ENCODE measurements around the gene SULF2.

SULF2 gene

DNA sequence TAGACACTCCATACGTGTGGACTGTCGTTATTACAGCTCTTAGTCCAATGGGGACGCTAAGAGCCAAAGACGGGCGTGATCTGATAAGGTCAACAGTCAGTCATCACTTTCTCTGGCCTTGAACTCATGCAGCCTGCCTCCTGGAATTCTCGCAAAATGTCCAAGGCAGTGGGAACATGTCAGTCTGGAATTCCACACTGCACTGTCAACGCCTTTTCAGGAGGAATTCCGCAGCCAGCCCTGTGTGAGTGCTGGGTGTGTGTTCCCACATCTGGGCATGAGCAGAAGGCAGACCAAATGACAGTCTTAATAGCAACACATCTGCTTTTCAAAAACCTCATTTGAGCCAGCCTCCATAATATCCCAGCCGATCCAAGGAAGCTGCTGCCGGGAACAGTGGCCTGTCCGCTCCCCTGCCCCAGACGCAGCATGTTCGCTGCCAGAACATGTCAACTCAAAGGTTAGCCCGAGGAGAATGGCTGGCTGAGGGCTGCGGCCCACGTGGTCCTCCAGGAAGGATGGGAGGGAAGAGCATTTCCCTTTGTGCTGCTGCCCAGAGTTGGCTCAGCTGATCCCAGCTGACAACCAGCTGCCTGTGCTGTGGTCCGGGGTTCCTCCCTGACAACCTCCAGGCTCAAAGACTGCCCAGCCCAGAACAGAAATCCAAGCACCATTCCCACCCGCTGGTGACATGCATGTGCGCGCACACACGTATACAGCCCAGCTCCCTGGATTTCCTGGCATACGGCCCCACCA is 103.1 kb downstream of the SULF2 start:
- H3K4me3 ChIP-seq (ENCODE audit: low read length), result no peak overlapping the region
- TF ChIP-seq ZNF274 (IDR thresholded peaks at IDR 0.05; ENCODE audit: low read depth, low read length), result no peak

DNA sequence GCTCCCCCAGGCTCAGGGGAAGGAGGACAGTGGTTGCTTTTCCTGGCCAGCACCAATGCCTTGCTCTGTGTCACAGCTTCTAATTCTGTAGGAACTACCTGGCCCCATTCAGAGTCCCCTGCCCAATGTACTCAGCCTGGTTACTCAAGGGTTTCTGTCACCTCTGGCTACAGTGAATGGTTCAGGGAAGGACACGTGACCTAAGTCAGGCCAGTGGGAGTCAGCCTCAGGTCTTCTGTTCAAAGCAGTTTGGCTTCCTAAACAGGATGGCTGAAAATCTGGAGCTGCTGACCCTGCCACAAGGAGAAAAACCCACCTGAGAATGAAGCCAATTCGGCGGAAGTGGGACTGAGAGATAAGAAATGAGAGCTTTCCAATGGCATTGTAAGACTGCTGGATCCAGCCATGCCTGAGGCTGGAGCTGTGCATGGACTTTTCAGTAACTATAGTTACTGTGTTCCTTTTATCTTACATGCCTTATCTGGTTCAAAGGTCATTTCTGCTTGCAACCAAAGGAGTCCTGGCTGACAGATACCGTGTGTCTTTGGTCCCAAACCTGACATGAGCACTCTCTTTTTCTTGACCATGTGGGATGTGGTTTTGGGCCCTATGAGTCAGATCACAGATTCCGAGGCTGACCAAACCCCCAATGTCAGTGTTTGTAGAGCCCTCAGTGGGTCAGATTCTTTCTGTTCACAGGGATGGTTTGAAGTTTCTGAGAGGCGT is 104.3 kb downstream of the SULF2 start:
- H3K4me3 ChIP-seq (ENCODE audit: low read length), result no peak overlapping the region
- no peak for TF ChIP-seq ZNF274 (IDR thresholded peaks at IDR 0.05; ENCODE audit: low read depth, low read length)

DNA sequence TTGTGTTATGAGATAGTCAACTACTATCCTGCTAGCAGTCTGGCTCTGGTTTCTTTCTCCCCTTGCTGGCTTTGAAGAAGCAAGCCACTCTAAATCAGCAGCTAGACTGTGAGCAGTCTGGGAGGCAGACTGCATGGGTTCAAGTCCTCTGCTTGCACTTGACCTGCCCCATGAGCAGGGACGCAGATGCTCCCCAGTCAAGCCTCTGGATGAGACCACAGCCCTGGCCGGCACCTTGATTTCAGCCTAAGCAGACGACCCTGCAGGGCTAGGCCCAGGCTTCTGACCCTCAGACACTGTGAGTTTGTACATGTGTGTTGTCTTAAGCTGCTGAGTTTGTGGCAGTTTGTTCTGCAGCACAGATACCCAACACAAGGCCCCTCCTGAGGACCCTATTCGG is 105.8 kb downstream of the SULF2 start:
- H3K4me3 ChIP-seq (ENCODE audit: low read length), result no peak overlapping the region
- TF ChIP-seq ZNF274 (IDR thresholded peaks at IDR 0.05; ENCODE audit: low read depth, low read length), result no peak

DNA sequence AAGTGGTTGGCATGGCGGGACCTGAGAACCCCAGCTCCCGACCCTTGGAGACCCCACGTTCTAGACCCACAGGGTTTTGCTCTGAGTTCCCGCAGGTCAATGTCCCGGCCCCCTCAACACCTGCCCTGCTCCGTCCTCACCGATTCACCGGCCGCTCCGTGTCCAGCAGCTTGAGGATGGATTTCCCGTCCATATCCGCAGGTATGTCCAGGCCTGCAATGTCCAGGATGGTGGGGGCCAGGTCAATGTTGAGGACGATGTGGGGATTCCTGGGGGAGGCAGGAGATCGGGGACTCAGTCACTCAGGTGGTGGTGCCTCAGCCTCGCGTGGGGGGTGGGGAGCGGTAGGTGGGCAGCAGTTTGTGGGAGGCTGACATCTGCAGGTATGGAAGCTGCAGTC is 106.7 kb downstream of the SULF2 start:
- no peak for TF ChIP-seq ZNF274 (IDR thresholded peaks at IDR 0.05; ENCODE audit: low read depth, low read length)
- no peak overlapping the region for H3K4me3 ChIP-seq (ENCODE audit: low read length)

DNA sequence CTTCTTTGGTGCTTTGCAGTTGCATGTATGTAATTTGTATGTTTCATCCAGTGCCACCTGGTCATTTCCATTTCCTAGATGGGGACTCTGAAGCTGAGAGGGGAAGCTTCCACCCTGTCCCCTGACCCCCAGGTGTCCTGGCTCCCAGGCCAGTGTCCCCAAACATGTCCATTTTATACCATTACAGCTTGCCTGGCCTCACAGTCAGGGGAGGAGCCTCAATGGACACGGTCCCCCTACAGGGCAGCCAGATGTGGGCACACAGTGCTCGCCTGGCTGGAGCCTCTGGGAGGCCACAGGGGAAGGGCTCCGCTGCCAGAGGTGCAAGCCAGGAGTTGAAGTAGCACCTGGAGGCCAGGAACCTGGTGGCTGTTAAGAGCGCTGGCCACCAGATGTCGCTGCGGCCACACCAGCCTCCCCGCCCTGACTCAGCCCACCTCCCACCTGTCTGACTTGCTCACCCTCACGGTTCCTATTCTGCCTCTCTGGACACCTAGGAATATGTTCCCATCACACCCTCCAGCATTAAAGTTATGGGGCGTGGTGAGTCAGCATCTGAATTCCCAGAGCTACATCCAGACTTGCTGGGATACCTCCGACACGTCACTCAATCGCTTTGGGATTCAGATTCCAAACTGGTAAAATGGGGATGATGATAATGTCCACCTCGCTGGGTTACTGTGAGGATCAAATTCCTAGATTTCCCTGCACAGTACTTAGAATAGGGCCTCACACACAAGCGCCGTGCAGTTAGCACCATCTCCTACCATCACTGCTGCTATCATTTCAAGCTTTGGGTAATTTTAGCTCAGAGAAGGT is 107.4 kb downstream of the SULF2 start:
- H3K4me3 ChIP-seq (ENCODE audit: low read length), result no peak overlapping the region
- no peak for TF ChIP-seq ZNF274 (IDR thresholded peaks at IDR 0.05; ENCODE audit: low read depth, low read length)

DNA sequence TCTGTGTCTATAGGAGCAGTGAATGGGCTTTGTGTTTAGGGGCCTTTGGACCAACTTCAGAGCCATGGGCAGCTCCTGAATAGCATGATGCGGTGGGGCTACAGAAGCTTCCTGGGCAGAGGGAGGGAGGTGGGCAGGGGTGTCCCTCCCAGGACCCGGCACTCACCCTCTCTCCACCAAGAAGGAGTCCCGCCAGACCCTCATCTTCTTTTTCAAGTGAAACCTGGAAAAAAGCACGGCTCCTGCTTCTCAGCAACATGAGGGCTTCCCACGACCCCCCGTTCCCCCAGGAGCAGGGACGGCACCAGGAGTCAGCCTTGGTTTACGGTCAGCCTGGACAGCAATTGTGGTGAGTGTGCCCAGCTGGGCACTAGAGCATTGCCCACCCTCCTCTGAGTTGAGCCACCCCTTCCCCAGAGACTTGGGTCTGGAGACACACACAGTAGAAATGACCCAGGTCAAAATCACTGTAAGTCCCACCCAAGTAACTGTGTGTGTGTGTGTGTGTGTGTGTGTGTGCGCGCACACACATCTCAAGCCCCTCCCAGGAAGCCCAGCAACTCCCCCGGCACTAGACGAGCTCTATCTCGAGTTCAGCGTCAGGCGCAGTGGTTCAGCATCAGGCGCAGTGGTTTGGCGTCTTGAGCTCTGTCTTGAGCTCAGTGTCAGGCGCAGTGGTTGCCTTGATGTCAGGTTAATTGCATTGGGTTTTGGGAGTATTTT is 108.2 kb downstream of the SULF2 start:
- TF ChIP-seq ZNF274 (IDR thresholded peaks at IDR 0.05; ENCODE audit: low read depth, low read length), result no peak
- H3K4me3 ChIP-seq (ENCODE audit: low read length), result no peak overlapping the region

DNA sequence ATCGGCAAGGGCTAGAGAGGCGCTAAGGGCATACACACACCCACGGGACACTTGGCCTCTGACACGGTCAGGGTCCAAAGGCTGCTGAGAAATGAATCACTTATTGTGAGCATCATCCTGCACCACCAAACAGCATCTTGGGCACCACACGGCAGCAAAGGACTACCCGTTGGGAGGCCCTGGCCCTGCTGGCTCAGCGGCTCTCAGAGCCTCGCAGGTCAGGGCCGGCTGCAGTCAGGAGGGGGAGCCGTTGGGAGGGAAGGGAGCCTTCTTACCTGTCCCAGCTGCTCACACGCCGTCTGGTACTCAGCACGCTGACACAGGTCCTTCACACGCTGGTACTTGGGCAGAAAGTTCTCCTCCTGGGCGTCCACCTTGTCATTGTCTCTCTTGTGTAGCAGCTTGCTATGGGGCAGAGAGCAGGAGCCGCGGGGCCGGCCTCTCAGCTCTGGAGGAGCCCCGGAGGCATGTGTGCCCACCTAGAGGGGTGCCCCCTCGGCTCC is 109.0 kb downstream of the SULF2 start:
- H3K4me3 ChIP-seq (ENCODE audit: low read length), result no peak overlapping the region
- no peak for TF ChIP-seq ZNF274 (IDR thresholded peaks at IDR 0.05; ENCODE audit: low read depth, low read length)

DNA sequence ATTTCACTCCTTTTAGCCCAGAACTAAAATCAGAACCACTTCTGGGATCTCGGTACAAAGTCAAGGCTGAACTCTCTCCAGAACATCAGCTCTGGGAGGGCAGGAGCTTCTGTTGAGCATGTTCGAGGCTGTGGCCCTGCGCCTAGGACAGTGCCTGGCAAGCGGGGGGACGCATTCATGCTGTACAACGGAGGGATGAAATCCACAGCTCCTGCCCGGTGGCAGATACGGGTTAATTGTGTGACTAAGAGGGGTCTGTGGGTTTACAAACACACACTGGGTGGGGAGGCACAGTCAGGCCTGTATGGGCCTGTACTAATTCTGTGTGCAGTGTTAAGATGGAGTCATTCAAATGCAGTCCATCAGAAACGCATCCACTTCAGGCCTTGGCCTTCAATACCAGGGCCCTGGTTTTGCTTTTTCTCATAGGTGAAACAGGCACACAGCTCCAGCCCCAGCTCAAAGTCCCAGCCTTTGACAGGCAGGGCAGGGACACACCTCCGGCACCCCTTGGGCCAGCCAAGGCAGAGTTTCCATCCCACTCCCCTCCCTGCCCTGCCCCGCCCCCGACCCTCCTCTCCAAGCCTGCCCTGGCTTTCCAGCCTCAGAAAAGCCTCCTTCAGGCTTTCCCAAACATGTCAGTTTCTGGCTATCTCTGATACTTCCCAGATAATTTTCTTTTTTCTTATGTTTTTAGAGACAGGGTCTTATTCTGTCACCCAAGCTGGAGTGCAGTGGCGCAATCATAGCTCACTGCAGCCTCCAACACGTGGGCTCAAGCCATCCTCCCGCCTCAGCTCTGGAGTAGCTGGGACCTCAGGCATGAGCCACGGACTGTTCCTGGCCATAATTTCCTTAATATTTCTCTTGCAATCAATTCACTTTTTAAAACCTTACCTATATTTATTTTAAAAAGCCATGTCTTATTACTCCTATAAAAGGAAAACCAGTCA is 109.8 kb downstream of the SULF2 start:
- H3K4me3 ChIP-seq (ENCODE audit: low read length), result no peak overlapping the region
- no peak for TF ChIP-seq ZNF274 (IDR thresholded peaks at IDR 0.05; ENCODE audit: low read depth, low read length)

DNA sequence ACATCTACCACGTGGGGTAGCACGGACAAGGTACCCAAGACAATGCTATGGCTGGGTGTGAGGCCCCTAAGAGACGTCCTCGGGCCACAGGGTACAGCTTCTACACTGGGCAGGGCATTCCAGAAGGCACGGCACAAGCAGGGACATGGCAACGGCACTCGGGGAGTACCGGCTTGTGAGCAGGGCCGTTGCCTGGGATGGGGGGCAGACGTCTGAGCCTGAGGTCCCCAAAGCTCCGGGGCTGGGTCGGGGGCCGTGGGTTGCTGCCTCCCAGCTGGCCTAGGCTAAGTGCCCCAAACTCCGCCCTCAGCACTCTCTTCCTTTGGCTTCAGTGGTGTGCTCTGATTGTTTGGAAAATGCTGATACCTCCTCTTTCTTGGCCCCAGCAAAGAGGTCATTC is 110.6 kb downstream of the SULF2 start:
- no peak for TF ChIP-seq ZNF274 (IDR thresholded peaks at IDR 0.05; ENCODE audit: low read depth, low read length)

DNA sequence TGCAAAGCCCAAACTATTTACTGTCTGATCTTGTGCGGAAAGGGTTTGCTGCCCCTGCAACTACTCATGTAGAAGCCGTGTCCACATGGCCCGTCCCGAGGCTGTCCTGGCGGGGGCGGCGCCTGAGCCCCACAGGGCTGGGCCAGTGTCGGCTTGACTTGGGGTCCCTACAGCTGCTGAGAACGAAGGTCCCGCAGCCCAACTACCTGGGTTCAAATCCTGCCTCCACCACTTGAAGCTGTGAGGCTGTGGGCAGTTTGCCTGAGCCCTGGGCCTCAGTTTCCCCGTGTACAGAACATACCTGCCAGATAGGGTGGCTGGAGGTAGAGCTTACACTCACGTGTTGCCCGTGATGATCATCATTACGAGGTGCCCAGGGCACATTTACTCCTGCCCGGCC is 111.1 kb downstream of the SULF2 start:
- TF ChIP-seq ZNF274 (IDR thresholded peaks at IDR 0.05; ENCODE audit: low read depth, low read length), result no peak
- no peak overlapping the region for H3K4me3 ChIP-seq (ENCODE audit: low read length)

More for the DNA sequence above, 110.6 kb downstream of the SULF2 start:
- no peak overlapping the region for H3K4me3 ChIP-seq (ENCODE audit: low read length)

DNA sequence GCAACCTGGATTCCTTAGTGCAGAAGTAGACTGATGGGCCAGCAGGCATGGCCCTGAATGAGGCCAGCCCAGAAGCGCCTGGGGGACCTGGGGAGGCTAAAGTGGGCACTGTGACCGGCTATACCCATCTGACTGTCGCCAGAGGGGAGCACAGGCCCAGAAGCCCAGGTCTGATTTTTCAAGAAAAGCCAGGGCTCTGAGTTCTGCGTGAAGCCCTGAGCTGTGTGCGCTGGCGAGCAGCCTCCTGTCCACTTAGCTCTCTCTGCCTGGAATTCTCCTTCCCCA is 111.7 kb downstream of the SULF2 start:
- H3K4me3 ChIP-seq (ENCODE audit: low read length), result no peak overlapping the region
- no peak for TF ChIP-seq ZNF274 (IDR thresholded peaks at IDR 0.05; ENCODE audit: low read depth, low read length)

DNA sequence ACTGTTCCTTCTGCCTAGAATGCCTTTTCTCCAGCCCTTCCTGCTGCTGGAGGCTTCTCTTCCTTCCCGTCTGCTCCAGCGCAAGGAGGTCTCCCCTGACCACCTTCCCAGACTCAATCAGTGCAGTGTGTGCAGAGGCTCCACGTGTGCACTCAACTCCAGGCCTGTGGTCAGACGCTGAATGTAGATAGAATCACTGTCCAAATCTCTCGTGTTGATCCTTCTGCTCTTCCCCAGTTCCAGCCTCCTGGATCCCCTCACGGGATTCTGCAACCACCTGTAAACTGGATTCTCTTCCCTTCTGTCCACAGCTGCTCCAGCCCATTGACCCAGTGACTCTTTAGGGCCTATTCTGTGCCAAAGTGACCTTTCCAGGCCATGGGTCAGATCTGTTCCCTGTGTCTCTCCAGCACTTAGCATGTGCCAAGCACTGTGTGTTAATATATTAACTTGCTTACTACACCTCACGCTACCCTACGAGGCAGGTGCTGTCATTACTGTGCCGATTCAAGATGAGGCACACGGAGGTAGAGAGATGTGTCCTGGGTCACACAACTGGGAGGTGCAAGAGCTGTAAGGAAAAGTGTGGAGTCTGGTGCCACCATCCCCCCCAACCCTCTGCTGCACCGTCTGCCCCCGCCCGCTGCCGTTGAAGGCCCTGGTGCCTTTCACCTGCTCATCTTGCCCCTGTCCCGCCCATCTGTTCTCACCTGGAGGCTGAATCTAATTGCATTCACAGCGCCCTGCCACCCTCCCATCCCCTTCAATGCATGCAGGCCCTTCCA is 112.2 kb downstream of the SULF2 start:
- no peak overlapping the region for H3K4me3 ChIP-seq (ENCODE audit: low read length)
- TF ChIP-seq ZNF274 (IDR thresholded peaks at IDR 0.05; ENCODE audit: low read depth, low read length), result no peak
